Thyroid gland (tissue), 4 donors: ENCODE data around the gene DCST1. TPM values are rescaled to one million over a fixed set of nuclear protein-coding genes. Genes with fewer than 3 reads are reported as not detected.

Source experiments
- DNase-seq, 2 donors: peaks; one replicate each; pipeline ENCODE4 v3.0.0-alpha.2; 2019
- H3K27ac ChIP-seq, 3 donors: fragments of 200-600 bp; sonication (generic); 1 replicate in 2 of 3; 2 replicates in 1 of 3; pipeline ENCODE4 v1.5.1; 2016 to 2019; ENCODE audit warnings: mild to moderate bottlenecking in 1 of 3, moderate library complexity in 1 of 3
- H3K27me3 ChIP-seq: fragments of 200-600 bp; sonication (generic); one replicate; pipeline ENCODE4 v1.5.1; 2019
- H3K36me3 ChIP-seq, 2 donors: fragments of 200-600 bp; sonication (generic); one replicate each; pipeline ENCODE4 v1.5.1; 2016 to 2019
- H3K4me1 ChIP-seq, 2 donors: fragments of 200-600 bp; sonication (generic); one replicate each; pipeline ENCODE4 v1.5.1; 2017 to 2019
- H3K4me3 ChIP-seq, 3 donors: fragments of 200-600 bp; sonication (generic); replicated peaks in 1 of 3; 1 replicate in 2 of 3; 2 replicates in 1 of 3; pipeline ENCODE4 v1.5.1; 2016; ENCODE audit warnings: mild to moderate bottlenecking in 1 of 3
- H3K9me3 ChIP-seq: fragments of 200-600 bp; sonication (generic); one replicate; pipeline ENCODE4 v1.5.1; 2017
- CTCF ChIP-seq, 6 experiments: fragments of 200-600 bp in 3 of 6; fragments of 450-650 bp in 3 of 6; sonication (generic) in 3 of 6; IDR thresholded peaks; one replicate each; pipeline ENCODE4 v1.5.1; 2016 to 2019; ENCODE audit warnings: antibody characterized with exemption in 6 of 6, mild to moderate bottlenecking in 2 of 6, inconsistent platforms in 1 of 6, moderate library complexity in 1 of 6
- POLR2A ChIP-seq, 2 donors: fragments of 450-650 bp; IDR thresholded peaks; one replicate each; pipeline ENCODE4 v1.6.1; 2017; ENCODE audit warnings: antibody characterized with exemption in 2 of 2, mild to moderate bottlenecking in 2 of 2, moderate library complexity in 1 of 2
- WGBS, 2 donors: methylation state at CpG; one replicate each; pipeline ENCODE4 v1.1.5; 2017; 5-methylcytosine and 5-hydroxymethylcytosine counted together
- intact Hi-C: fragments of 100-400 bp; cut with DNase I; formaldehyde crosslinking; loops from one replicate; pipeline ENCODE4 v1.15.1; 2023
- total RNA-seq, 4 donors: library from RNA; depleted of rRNA; stranded (reverse); fragments of >200 nt; gene quantifications; one replicate each; pipeline ENCODE4 v1.2.3, GENCODE V29; 2016

The DCST1 gene
- total RNA-seq, 4 donors from 2014 or later, result 0.24 TPM; not detected in 3

GRCh38 chr1:155003766-155004351 lies 29.8 kb upstream of the DCST1 start:
- H3K36me3 ChIP-seq, result no peaks in the 10 kb centered on the region
- H3K4me1 ChIP-seq, result peaks cover 61 to 65% of the 10 kb centered on the region in 2 donors
- H3K27me3 ChIP-seq, result no peaks in the 10 kb centered on the region
- TF ChIP-seq POLR2A (IDR thresholded peaks at IDR 0.05) (no peak), CTCF (IDR thresholded peaks at IDR 0.05) (no peak)
- DNase-seq, result peak; percentile 76 to 86
- peak overlapping the region; percentile 91 to 99 (median 95) for H3K27ac ChIP-seq
- intact Hi-C loops, result no loop called here
- WGBS, 2 donors, result 2 to 6% methylated on average over 11 to 12 of the region's 34 CpGs
- peak overlapping the region; percentile 86 to 97 (median 93) for H3K4me3 ChIP-seq
- no peaks in the 10 kb centered on the region for H3K9me3 ChIP-seq

- Histone ChIP-seq H3K4me3 (peak overlapping the region; percentile 25 to 93 (median 86)), H3K27me3 (no peaks in the 10 kb centered on the region), H3K4me1 (peaks cover 61 to 65% of the 10 kb centered on the region in 2 donors), H3K27ac (peak overlapping the region; percentile 91 to 99 (median 95)), H3K9me3 (no peaks in the 10 kb centered on the region), H3K36me3 (no peaks in the 10 kb centered on the region)
- no peak for TF ChIP-seq POLR2A (IDR thresholded peaks at IDR 0.05)
- no peak for TF ChIP-seq CTCF (IDR thresholded peaks at IDR 0.05)
- DNase-seq, result no peak
- intact Hi-C loops, result no loop called here
- WGBS, 2 donors, result 21 to 34% methylated on average over 5 of the region's 5 CpGs
These were observed 29.1 kb upstream of the DCST1 start for GRCh38 chr1:155004352-155005075.

GRCh38 chr1:155005076-155006011 lies 28.3 kb upstream of the DCST1 start:
- peaks cover 60 to 61% of the 10 kb centered on the region in 2 donors for H3K4me1 ChIP-seq
- 25 to 38% methylated on average over 15 to 17 of the region's 17 CpGs for WGBS, 2 donors
- H3K27ac ChIP-seq, result peak overlapping the region; percentile 91 to 99 (median 95)
- H3K27me3 ChIP-seq, result no peaks in the 10 kb centered on the region
- TF ChIP-seq POLR2A (IDR thresholded peaks at IDR 0.05) (peak in 1 of 2 donors; percentile 43), CTCF (IDR thresholded peaks at IDR 0.05) (no peak)
- DNase-seq, result peak; percentile 93 to 97
- H3K9me3 ChIP-seq, result no peaks in the 10 kb centered on the region
- intact Hi-C loops, result no loop called here
- no peaks in the 10 kb centered on the region for H3K36me3 ChIP-seq
- H3K4me3 ChIP-seq, result peak overlapping the region in 1 of 3 donors; percentile 86

GRCh38 chr1:155006601-155007101 lies 27.0 kb upstream of the DCST1 start:
- peaks cover 73% of the 10 kb centered on the region in 2 donors for H3K4me1 ChIP-seq
- H3K9me3 ChIP-seq, result no peaks in the 10 kb centered on the region
- intact Hi-C loops, result no loop called here
- peak overlapping the region; percentile 83 to 99 (median 95) for H3K27ac ChIP-seq
- DNase-seq, result no peak
- no peaks in the 10 kb centered on the region for H3K27me3 ChIP-seq
- no peak overlapping the region for H3K4me3 ChIP-seq
- TF ChIP-seq POLR2A (IDR thresholded peaks at IDR 0.05) (no peak), CTCF (IDR thresholded peaks at IDR 0.05) (no peak)
- WGBS, 2 donors, result 45 to 59% methylated on average over 2 of the region's 2 CpGs
- H3K36me3 ChIP-seq, result no peaks in the 10 kb centered on the region
